H7 (cell line): Measurements from ENCODE around the gene ARL6IP4. TPM values are rescaled to one million over a fixed set of nuclear protein-coding genes. Genes with fewer than 3 reads are reported as not detected.
"Not testable (repeated sequence)": the region's sequence is repeated elsewhere in the genome, so short reads cannot be mapped to it uniquely, and the experiment has no call there.

Source experiments
- DNase-seq: peaks from one replicate; pipeline ENCODE4 v3.0.0; 2012
- H3K27me3 ChIP-seq: 2 replicates; pipeline ENCODE4 v1.6.0; 2011; ENCODE audit warnings: mild to moderate bottlenecking, low read length; ENCODE audit not compliant: control insufficient read depth, insufficient read depth
- H3K36me3 ChIP-seq: replicated peaks from 2 replicates; pipeline ENCODE4 v1.5.1; 2011; ENCODE audit warnings: low read length; ENCODE audit not compliant: control insufficient read depth, insufficient read depth
- H3K4me3 ChIP-seq: 2 replicates; pipeline ENCODE4 v1.5.1; 2011; ENCODE audit warnings: low read depth, mild to moderate bottlenecking, control low read depth, low read length, moderate library complexity; ENCODE audit not compliant: insufficient read depth
- total RNA-seq: library from RNA; depleted of rRNA; stranded (reverse); fragments of >200 nt; shearing (Covaris generic); gene quantifications from 2 replicates; pipeline ENCODE4 v1.2.3, GENCODE V29; 2014

The ARL6IP4 gene
- total RNA-seq, 1 experiment from 2014 or later, result 220 TPM

DNA sequence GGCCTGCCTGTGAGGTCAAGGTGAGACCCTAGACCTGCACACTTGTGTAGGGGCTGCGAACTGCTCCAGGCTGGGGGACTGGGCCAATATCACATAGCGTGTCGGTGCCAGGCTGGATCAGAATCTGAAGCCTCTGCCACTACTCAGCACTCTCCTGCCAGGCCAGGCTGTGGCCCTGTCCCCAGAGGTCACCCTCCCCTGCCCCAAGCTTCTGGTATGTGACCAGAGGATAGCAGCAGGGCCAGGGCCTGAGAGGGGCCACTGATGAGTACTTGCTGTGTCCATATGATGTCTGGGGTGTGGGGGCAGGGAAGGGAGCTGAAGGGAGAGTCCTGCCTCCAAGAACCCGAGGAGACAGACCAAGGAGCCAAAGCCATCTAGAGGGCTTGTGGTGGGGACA lies 17.8 kb downstream of the ARL6IP4 start:
- H3K4me3 ChIP-seq, result no peak overlapping the region
- H3K27me3 ChIP-seq, result no peaks in the 10 kb centered on the region
- DNase-seq, result no peak
- H3K36me3 ChIP-seq, result no peaks in the 10 kb centered on the region

DNA sequence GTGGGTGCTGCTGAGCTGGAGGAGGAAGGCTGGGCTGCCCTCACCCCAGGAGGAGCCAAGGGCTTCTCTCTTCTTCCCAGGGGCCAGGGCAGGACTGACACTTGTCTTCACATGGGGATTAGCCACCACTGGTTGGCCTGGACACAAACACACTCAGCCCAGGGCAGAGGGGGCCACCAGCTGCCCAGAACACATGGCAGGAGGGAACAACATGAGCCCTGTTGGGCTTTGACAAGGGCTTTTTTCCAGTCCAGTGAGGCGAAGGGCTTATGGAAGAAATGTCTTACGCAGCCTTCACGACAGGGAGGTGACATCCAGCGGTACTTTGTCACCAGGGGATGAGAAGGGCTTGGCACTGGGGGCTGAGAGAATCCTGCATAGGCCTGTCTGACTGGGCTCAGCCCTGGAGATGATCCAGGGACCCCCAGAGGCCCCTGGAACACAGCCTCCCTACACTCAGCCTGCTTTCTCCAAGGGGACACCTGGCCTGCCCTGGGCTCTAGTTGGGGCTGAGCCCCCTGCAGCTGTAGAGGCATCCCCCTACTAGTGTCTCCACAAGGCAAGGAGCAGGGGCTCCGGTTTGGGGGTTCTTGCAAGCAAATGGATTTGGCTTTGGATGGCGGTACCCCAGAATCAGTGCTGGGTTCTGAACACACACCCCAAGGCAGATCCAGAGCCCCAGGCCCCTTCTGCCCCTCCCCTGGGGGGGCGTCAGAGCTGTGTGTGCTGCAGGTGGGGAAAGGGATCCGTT lies 18.9 kb downstream of the ARL6IP4 start:
- no peak overlapping the region for H3K4me3 ChIP-seq
- H3K36me3 ChIP-seq, result no peaks in the 10 kb centered on the region
- no peak for DNase-seq
- H3K27me3 ChIP-seq, result no peaks in the 10 kb centered on the region

DNA sequence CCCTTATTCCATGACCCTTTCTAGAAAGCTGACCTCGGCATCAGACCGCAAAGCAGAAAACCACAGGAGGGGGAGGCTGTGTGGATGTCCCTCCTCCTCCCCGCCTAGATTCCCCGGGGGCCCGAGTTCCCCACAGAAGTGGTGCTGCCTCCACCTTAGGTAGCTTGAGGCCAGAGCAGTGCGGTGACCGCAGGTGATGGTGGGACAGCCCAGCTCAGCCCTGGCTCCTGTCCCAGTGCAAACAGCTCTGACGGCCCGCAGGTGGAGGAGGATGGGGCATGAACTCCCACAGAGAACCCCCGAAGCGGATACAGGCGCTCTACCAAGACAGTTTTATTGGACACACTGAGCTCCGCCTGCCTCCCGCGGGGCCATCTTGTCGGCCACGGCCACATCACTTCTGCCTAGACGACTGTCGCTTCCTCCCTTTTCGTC lies 19.5 kb downstream of the ARL6IP4 start:
- peak; percentile 59 for DNase-seq
- no peaks in the 10 kb centered on the region for H3K36me3 ChIP-seq
- no peaks in the 10 kb centered on the region for H3K27me3 ChIP-seq
- no peak overlapping the region for H3K4me3 ChIP-seq

DNA sequence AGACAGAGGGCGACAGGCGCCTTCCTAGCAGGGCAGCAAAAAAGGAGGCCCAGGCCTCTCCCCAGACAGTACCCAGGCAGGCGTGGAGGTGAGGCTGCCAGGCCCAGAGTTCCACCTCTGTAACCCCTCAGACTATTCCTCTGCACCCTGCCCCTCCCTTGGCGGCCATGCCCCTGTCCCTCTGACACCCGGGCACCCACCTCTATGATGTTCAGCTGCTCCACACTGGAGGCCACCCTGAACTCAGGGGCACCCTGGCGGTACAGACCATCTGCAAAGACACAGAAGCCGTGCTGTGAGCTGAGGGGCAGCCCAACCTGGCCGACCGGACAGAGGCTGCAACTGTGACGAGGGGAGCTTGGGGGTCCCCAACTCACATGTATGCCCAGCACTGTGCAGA lies 20.1 kb downstream of the ARL6IP4 start:
- DNase-seq, result no peak
- Histone ChIP-seq H3K4me3 (no peak overlapping the region), H3K27me3 (no peaks in the 10 kb centered on the region), H3K36me3 (no peaks in the 10 kb centered on the region)

DNA sequence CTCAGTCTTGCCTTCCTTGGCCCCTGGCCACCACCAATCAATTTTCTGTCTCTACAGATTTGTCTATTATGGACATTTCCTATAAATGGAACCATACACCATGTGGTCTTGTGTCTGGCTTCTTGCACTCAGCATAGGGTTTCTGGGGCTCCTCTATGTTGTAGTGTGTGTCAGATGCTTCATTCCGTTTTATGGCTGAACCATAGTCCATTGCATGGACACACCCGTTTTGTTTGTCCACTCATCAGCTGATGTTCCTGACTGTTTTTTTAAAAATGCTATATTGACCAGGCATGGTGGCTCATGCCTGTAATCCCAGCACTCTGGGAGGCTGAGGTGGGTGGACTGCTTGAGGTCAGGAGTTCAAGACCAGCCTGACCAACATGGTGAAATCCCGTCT lies 21.0 kb downstream of the ARL6IP4 start:
- Histone ChIP-seq H3K4me3 (no peak overlapping the region), H3K27me3 (no peaks in the 10 kb centered on the region), H3K36me3 (no peaks in the 10 kb centered on the region)
- no peak for DNase-seq

DNA sequence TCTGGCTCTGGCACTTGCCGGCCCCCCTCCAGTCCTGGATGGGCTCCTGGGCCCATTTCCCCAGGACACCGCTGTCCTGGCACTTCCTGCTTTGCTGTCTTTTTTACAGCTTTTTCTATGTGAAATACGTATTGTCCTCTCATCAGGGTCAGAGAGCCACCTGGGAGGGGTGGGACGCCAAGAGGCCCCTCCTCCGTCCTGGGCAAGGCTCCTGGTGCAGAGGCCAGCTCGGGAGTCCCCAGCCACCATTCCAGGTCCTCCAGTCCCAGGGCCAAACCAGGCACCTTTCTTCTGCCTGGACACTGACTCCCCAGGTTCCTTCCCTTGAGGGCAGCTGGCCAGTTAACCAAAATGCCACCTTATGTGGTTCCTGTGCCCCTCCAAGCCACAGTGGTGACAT lies 22.8 kb downstream of the ARL6IP4 start:
- no peaks in the 10 kb centered on the region for H3K36me3 ChIP-seq
- no peak overlapping the region for H3K4me3 ChIP-seq
- peak; percentile 65 for DNase-seq
- H3K27me3 ChIP-seq, result no peaks in the 10 kb centered on the region

DNA sequence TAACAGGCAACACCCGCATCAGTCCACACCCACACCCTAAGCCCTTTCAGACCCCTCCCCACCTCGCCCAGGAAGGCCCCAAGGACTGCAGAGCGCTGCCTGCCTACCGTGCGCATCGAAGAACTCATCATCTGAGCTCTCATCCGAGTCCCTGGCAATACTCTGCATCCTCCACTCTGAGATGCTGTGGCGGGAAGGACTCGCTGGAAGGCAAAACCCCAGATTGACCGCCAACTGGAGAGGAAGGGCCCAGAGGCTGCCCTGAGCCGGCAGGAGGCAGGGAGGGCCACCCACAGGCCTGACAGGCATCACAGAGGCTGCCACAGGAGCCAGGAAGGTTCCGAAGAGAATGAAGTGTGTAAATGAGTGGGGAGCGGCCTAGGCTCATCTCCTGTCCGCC lies 23.8 kb downstream of the ARL6IP4 start:
- DNase-seq, result no peak
- Histone ChIP-seq H3K36me3 (no peaks in the 10 kb centered on the region), H3K4me3 (no peak overlapping the region), H3K27me3 (no peaks in the 10 kb centered on the region)

DNA sequence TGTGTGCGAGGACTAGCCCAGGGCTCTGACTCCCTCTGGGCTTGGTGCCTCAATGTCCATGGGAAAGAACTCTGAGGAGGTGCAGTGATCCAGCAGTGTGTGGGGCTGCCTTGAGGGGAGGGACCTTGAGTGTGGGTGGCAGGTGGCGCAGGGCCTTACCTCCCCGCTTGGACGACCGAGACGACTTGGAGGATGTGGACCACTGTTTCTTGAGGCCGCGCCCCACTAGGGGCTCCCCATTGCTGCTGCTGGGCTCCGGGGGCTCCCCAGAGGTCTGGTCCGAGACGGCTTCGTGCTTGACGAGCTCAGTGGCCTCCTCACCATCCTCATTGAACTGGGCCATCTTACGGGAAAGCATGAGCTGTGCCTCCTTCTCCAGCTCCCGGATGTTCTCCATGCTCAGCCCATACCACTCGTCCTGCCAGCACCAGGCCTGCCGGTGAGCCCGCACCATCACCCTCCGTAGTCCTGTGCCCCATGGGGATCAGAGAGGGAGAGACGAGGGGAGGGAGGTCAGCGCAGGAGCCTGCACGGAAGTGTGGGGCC lies 24.7 kb downstream of the ARL6IP4 start:
- no peaks in the 10 kb centered on the region for H3K27me3 ChIP-seq
- H3K36me3 ChIP-seq, result no peaks in the 10 kb centered on the region
- no peak for DNase-seq
- no peak overlapping the region for H3K4me3 ChIP-seq

DNA sequence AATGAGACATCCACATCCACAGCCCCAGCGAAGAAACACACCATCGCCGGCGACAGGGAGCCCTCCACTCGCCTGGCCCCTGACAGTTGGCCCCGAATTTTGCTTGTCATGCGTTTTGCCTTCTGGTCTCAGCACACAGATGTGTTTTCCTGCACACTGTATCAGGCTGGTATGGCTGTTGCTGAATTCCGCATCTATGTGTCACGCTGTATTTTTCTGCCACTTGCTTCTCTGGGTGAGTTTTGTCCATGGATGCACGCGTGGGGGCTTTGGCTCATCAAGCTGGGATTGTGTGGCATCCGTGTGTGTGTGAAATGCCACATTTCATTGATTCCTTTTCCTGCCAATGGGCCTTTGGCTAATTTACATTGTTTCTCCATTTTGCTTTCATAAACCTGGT lies 26.5 kb downstream of the ARL6IP4 start:
- Histone ChIP-seq H3K27me3 (no peaks in the 10 kb centered on the region), H3K4me3 (no peak overlapping the region), H3K36me3 (no peaks in the 10 kb centered on the region)
- no peak for DNase-seq

DNA sequence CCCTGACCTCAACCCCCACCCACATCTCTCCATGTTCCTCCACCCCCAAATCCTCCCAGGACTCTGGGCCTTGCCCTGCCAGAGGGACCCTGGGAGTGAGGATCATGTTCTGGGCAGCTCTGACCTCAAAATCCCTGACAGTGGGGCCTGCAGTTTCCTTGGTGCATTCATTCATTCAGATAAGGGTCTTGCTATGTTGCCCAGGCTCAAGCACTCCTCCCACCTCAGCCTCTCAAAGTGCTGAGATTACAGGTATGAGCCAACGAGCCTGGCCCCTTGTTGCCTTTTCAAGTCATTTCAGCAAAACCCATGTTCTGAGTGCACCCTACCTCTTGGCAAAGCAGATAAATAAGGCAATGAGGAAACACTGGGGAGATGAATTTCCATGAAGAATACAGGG lies 29.6 kb downstream of the ARL6IP4 start:
- H3K27me3 ChIP-seq, result no peaks in the 10 kb centered on the region
- H3K4me3 ChIP-seq, result no peak overlapping the region
- DNase-seq, result no peak

DNA sequence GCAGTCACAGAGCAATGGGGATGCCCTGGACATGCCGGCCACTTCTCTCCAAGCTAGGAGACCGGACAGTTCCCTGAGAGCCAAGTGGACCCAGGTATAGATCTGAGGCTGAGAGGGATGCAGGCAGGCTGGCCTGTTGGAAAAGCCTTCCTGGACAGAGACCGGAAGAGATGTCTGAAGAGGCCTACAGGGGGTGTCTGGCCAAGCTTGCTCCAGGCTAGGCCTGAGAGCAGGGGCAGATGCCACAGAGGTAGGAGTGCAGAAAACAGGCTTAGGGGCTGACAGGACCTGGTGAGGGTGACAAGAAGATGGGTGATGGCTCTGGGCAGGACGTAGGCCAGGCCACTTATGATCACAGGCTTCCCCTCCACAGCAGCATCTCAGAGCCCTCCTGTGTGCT lies 30.2 kb downstream of the ARL6IP4 start:
- H3K36me3 ChIP-seq, result no peaks in the 10 kb centered on the region
- no peak overlapping the region for H3K4me3 ChIP-seq
- no peak for DNase-seq
- H3K27me3 ChIP-seq, result no peaks in the 10 kb centered on the region

More for the DNA sequence above, 29.6 kb downstream of the ARL6IP4 start:
- H3K36me3 ChIP-seq, result no peaks in the 10 kb centered on the region

DNA sequence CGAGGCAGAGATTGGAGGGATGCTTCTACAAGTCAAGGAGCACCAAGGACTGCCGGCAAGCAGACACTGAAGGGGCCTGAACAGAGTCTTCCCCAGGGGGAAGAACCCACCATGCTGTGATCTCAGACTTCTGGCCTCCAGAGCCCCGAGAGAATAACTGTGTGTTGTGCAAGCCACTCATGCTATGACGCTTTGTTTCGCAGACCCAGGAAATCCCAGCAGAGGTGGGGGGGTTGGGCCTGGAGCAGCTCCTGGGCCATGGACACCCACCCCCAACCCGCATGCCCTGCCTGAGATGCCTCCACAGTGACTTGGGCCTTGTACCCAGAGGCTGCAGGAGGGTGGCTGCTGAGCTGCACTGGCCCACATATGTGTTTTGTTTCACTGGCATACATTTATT lies 31.2 kb downstream of the ARL6IP4 start:
- Histone ChIP-seq H3K27me3 (no peaks in the 10 kb centered on the region), H3K4me3 (no peak overlapping the region), H3K36me3 (no peaks in the 10 kb centered on the region)
- DNase-seq, result no peak

DNA sequence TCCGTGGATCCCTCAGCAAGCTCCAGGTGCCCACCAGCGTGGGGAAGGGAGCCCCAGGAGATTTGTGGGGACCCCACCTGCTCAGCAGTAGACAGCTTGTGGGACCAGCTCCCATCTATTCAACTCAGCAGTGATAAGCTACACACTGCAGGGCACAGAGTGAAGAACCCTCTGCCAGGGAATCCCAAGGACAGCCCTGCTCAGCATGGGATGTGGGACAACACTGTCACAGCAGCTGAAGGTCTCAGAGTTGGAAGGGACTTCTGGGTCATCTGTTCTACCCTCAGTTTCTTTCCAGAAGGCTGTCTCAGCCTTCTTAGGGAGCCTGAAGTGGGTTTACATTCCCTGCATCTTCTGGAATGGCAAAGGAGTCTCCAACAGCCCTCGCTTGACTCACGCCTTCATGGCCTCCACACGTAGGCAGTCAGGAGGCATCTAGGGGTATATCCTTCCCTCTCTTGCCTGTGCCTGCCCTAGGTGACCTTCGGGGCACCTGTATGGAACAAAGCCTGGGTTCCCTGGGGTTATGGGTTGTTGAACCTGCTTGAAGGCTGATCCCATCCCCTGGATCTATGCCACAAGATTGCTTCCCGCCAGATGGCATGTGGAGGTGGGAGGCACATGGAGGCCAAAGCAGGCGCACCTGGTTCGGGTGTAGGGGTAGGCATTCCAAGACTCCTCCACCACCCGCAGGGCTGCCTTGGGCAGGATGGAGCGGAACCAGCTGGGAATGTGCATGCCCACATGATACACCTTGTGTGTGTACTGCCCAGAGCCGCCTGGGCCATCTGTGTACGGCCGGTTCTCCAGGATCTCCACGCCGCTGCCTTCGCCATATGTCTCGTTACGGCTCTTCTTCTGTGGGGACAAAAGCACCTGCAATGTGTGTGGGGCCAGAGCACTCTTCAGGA lies 33.0 kb downstream of the ARL6IP4 start:
- no peaks in the 10 kb centered on the region for H3K27me3 ChIP-seq
- no peak for DNase-seq
- no peaks in the 10 kb centered on the region for H3K36me3 ChIP-seq
- no peak overlapping the region for H3K4me3 ChIP-seq

DNA sequence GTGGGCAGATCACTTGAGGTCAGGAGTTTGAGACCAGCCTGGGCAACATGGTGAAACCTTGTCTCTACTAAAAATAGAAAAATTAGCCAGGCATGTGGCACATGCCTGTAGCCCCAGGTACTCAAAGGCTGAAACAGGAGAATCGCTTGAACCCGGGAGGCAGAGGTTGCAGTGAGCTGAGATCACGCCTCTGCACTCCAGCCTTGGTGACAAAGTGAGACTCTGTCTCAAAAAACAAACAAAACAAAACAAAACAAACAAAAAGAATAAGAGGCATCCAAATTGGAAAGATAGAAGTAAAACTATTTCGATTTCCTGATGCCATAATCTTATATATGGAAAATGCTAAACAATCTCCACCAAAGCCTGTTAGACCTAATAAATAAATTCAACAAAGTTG lies 34.0 kb downstream of the ARL6IP4 start:
- H3K36me3 ChIP-seq, H3K27me3 ChIP-seq, H3K4me3 ChIP-seq, DNase-seq: not testable (repeated sequence)

DNA sequence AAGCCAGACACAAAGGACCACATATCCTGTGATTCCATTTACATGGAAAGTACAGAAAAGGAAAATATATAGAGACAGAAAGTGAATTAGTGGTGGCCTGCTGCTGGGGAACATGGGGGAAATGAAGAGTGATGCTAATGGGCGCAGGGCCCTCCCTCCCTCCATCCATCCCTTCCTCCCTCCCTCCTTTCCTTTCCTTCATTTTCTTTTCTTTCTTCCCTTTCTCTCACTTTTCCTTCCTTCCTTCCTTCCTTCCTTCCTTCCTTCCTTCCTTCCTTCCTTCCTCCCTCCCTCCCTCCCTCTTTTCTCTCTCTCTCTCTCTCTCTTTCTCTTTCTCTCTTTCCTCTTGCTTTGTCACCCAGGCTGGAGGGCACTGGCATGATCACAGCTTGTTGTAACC lies 37.3 kb downstream of the ARL6IP4 start:
- DNase-seq, result no peak
- no peaks in the 10 kb centered on the region for H3K36me3 ChIP-seq
- no peaks in the 10 kb centered on the region for H3K27me3 ChIP-seq
- no peak overlapping the region for H3K4me3 ChIP-seq
